Gastrocnemius medialis (tissue), 4 donors: ENCODE results near the gene MRAP2. TPM values are rescaled to one million over a fixed set of nuclear protein-coding genes. Genes with fewer than 3 reads are reported as not detected.

Experiments
- ATAC-seq, 2 donors: fragments of 150-250 bp; one replicate each; pipeline ENCODE4 v1.9.1; 2016
- DNase-seq, 2 donors: peaks; one replicate each; pipeline ENCODE4 v3.0.0-alpha.2; 2019
- H3K27ac ChIP-seq, 4 donors: fragments of 200-600 bp; sonication (generic); 1 replicate in 1 of 4; 2 replicates in 3 of 4; pipeline ENCODE4 v1.5.1; 2016 to 2018; ENCODE audit warnings: mild to moderate bottlenecking in 2 of 4, moderate library complexity in 1 of 4
- H3K27me3 ChIP-seq, 3 donors: fragments of 200-600 bp; sonication (generic) in 2 of 3; 1 replicate in 1 of 3; 2 replicates in 2 of 3; pipeline versions ENCODE4 v1.5.1 to v1.6.0; 2016 to 2019; ENCODE audit warnings: mild to moderate bottlenecking in 1 of 3, moderate library complexity in 1 of 3
- H3K36me3 ChIP-seq, 2 donors: fragments of 200-600 bp; sonication (generic) in 1 of 2; one replicate each; pipeline ENCODE4 v1.5.1; 2017 to 2018
- H3K4me1 ChIP-seq, 2 donors: fragments of 200-600 bp; sonication (generic) in 1 of 2; one replicate each; pipeline ENCODE4 v1.5.1; 2016 to 2017; ENCODE audit warnings: mild to moderate bottlenecking in 2 of 2
- H3K4me3 ChIP-seq, 4 donors: fragments of 200-600 bp; sonication (generic) in 3 of 4; 1 replicate in 1 of 4; 2 replicates in 3 of 4; pipeline ENCODE4 v1.5.1; 2016 to 2019; ENCODE audit warnings: mild to moderate bottlenecking in 2 of 4
- H3K9me3 ChIP-seq, 3 donors: fragments of 200-600 bp; sonication (generic) in 2 of 3; 1 replicate in 1 of 3; 2 replicates in 2 of 3; pipeline ENCODE4 v1.5.1; 2016 to 2019
- CTCF ChIP-seq, 5 experiments: fragments of 450-650 bp in 3 of 5; fragments of 200-600 bp in 2 of 5; sonication (generic) in 2 of 5; IDR thresholded peaks in 4 of 5; conservative IDR thresholded peaks in 1 of 5; 1 replicate in 4 of 5; 2 replicates in 1 of 5; pipeline ENCODE4 v1.5.1; 2016 to 2019; ENCODE audit warnings: antibody characterized with exemption in 5 of 5, mild to moderate bottlenecking in 3 of 5, moderate library complexity in 3 of 5
- POLR2A ChIP-seq, 2 donors: fragments of 450-650 bp; IDR thresholded peaks; one replicate each; pipeline ENCODE4 v1.6.1; 2017; ENCODE audit warnings: antibody characterized with exemption in 2 of 2, mild to moderate bottlenecking in 2 of 2, moderate library complexity in 2 of 2
- in situ Hi-C, 4 donors: fragments of 200-750 bp; cut with MboI; loops; one replicate each; pipeline versions ENCODE4 v1.15.0 to v1.8.0; 2017; ENCODE audit warnings: low sequenced_read_pairs in 4 of 4
- intact Hi-C: fragments of 100-400 bp; cut with DNase I; formaldehyde crosslinking; loops from one replicate; pipeline ENCODE4 v1.15.1; 2023; ENCODE audit warnings: low total_unique reads
- total RNA-seq, 4 donors: library from RNA; depleted of rRNA; stranded (reverse); fragments of >200 nt; gene quantifications; one replicate each; pipeline versions ENCODE4 v1.1.0 to v1.2.3, GENCODE V29; 2016

The MRAP2 gene
- total RNA-seq, 4 donors from 2014 or later = 0.29 TPM; not detected in 3

DNA sequence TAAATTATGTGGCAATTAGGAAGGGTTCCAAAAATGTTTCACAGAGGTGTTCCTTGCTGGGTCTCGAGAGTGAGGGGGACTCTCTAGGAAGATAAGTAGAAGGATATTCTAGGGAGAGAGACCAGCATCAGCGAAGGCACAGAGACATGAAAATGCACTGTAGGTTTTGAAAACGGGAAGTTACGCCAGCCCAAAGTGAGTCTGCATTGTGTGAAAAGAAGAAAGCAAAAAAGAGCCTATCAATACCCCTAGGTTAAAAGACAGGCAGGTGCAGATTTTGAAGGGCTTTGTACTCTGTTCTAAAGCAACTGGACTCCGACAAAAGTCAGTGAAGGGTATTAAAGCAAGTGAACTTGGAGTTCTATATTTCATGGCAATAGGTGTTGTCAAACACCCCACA, 25.7 kb upstream of the MRAP2 start:
- ATAC-seq (no peak), DNase-seq (no peak)
- in situ Hi-C loops (no loop called here), intact Hi-C loops (no loop called here)
- Histone ChIP-seq H3K27ac (no peak overlapping the region), H3K9me3 (no peaks in the 10 kb centered on the region), H3K4me3 (no peak overlapping the region), H3K36me3 (no peaks in the 10 kb centered on the region), H3K27me3 (no peaks in the 10 kb centered on the region), H3K4me1 (no peaks in the 10 kb centered on the region)
- TF ChIP-seq CTCF (IDR thresholded peaks at IDR 0.05 in 4 of 5, conservative IDR thresholded peaks at IDR 0.05 in 1 of 5) = no peak
- no peak for TF ChIP-seq POLR2A (IDR thresholded peaks at IDR 0.05)

- intact Hi-C loops = loop anchor here (10.0 kb wide), 1 partner anchor 471 kb away; no protein-coding TSS in a partner anchor
- no peak for DNase-seq
- Histone ChIP-seq H3K36me3 (no peaks in the 10 kb centered on the region), H3K9me3 (no peaks in the 10 kb centered on the region), H3K4me3 (no peak overlapping the region), H3K27ac (no peak overlapping the region), H3K27me3 (peaks cover 0 to under 1% (median 0%) of the 10 kb centered on the region in 3 donors), H3K4me1 (no peaks in the 10 kb centered on the region)
- in situ Hi-C loops = no loop called here
- TF ChIP-seq CTCF (IDR thresholded peaks at IDR 0.05 in 4 of 5, conservative IDR thresholded peaks at IDR 0.05 in 1 of 5) = no peak
- TF ChIP-seq POLR2A (IDR thresholded peaks at IDR 0.05) = no peak
- no peak for ATAC-seq
Observed at GRCh38 chr6:84013354-84013753, 20.2 kb upstream of the MRAP2 start.

DNA sequence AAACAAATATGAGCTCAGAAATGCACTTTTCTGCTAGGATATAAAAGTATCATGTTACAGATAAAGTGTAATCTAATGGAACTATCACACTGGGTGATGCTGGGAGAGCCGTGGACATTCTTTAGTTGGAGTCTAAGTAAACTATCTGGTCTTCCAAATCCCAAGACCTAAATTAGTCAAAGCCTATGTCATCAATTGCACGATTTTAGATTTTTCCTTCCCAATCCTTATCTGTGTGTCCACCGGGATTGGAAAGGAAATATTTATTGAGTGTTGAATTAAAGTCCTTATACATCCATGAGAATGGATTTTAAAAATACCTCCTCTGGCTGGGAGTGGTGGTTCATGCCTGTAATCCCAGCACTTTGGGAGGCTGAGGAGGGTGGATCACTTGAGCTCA, 19.6 kb upstream of the MRAP2 start:
- ATAC-seq (no peak), DNase-seq (no peak)
- TF ChIP-seq POLR2A (IDR thresholded peaks at IDR 0.05) (no peak), CTCF (IDR thresholded peaks at IDR 0.05 in 4 of 5, conservative IDR thresholded peaks at IDR 0.05 in 1 of 5) (no peak)
- Histone ChIP-seq H3K4me3 (no peak overlapping the region), H3K36me3 (no peaks in the 10 kb centered on the region), H3K27ac (no peak overlapping the region), H3K4me1 (no peaks in the 10 kb centered on the region), H3K27me3 (peaks cover 0 to 2% (median 0%) of the 10 kb centered on the region in 3 donors), H3K9me3 (no peaks in the 10 kb centered on the region)
- in situ Hi-C loops (no loop called here), intact Hi-C loops (loop anchor here (10.0 kb wide), 1 partner anchor 471 kb away; no protein-coding TSS in a partner anchor)

- DNase-seq (no peak), ATAC-seq (no peak)
- Histone ChIP-seq H3K4me3 (no peak overlapping the region), H3K9me3 (no peaks in the 10 kb centered on the region), H3K36me3 (no peaks in the 10 kb centered on the region), H3K27ac (no peak overlapping the region), H3K27me3 (peaks cover 0 to 2% (median 0%) of the 10 kb centered on the region in 3 donors), H3K4me1 (no peaks in the 10 kb centered on the region)
- TF ChIP-seq CTCF (IDR thresholded peaks at IDR 0.05 in 4 of 5, conservative IDR thresholded peaks at IDR 0.05 in 1 of 5) (no peak), POLR2A (IDR thresholded peaks at IDR 0.05) (no peak)
- intact Hi-C loops = loop anchor here (10.0 kb wide), 1 partner anchor 469 kb away; no protein-coding TSS in a partner anchor
- in situ Hi-C loops = no loop called here
Observed at GRCh38 chr6:84016029-84016428, 17.5 kb upstream of the MRAP2 start.
